H1 (cell line): ENCODE data around the gene ELOVL5. TPM values are rescaled to one million over a fixed set of nuclear protein-coding genes. Genes with fewer than 3 reads are reported as not detected.

Experiments
- HDAC2 ChIP-seq, 2 experiments: fragments of 300-600 bp in 1 of 2; sonication (generic) in 1 of 2; IDR thresholded peaks; 2 replicates each; pipeline ENCODE4 v1.6.1; 2011 to 2012; ENCODE audit warnings: low read depth in 2 of 2, low read length in 2 of 2, mild to moderate bottlenecking in 2 of 2, moderate library complexity in 2 of 2, borderline replicate concordance in 1 of 2, inconsistent platforms in 1 of 2
- polyA plus RNA-seq, 7 experiments: library from polyadenylated mRNA; depleted of rRNA in 3 of 7; stranded (reverse) in 5 of 7; unstranded in 2 of 7; fragments of >200 nt in 5 of 7; fragments of 200-250 nt in 2 of 7; gene quantifications; 1 replicate in 5 of 7; 2 replicates in 1 of 7; 4 replicates in 1 of 7; pipeline versions ENCODE4 v1.2.1 to v1.2.3, GENCODE V29; 2011 to 2013; ENCODE audit warnings: missing spikeins in 2 of 7, mixed read lengths in 2 of 7
- total RNA-seq: library from RNA; stranded (reverse); fragmentation: NEBNext Ultra II Directional; extraction: Animal tissue kit (Norgen Biotek cat#: 25700); gene quantifications from 2 replicates; pipeline ENCODE4 v1.2.1, GENCODE V29; 2021

Gene ELOVL5
- total and polyA plus RNA-seq, 2 of the 8 experiments (the other 6 are each of a cell fraction or from before 2014, with no cell fraction given), result 113 to 156 TPM

DNA sequence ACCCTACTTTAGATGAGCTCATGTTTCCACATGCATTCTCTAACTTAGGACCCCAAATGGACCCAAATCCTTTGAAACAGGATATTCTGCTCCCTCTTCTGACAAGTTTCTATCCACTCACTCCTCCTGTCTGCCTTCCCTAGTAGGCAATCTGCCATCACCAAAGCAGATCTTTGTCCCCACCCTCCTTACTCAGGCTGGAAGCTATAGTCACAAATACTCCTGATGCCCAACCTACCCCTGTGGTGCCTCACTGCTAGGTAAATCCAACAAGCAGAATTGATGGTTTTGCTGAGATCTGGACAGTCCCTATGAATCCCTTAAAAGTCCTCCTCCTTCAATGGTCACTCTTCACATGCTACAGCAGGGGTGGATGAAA is 21.7 kb downstream of the ELOVL5 start (continued):
- no peak for TF ChIP-seq HDAC2 (IDR thresholded peaks at IDR 0.05; ENCODE audit: borderline replicate concordance in 1 of 2, low read depth in 2 of 2, low read length in 2 of 2)
